CD4-positive, alpha-beta T cell (primary cell): ENCODE measurements around the gene ABCC6. TPM values are rescaled to one million over a fixed set of nuclear protein-coding genes. Genes with fewer than 3 reads are reported as not detected.
A peak's percentile ranks its signal among the peaks of the same experiment; 100 is the strongest.

ENCODE experiments used
- ATAC-seq: fragments of 200-7000 bp; cut with Tn5 transposase; one replicate; pipeline ENCODE4 v1.10.0; 2022; ENCODE audit warnings: mild to moderate bottlenecking; ENCODE audit not compliant: poor library complexity
- CTCF ChIA-PET: fragments of 350-600 bp; sonication (Branson Sonifier 250); formaldehyde crosslinking; loops from one replicate; lab custom pipeline; 2021; ENCODE audit warnings: antibody characterized with exemption, inconsistent platforms; lab: Charles Lee
- POLR2A ChIA-PET: fragments of 350-600 bp; sonication (Branson Sonifier 250); formaldehyde crosslinking; loops from one replicate; lab custom pipeline; 2021; ENCODE audit warnings: antibody characterized with exemption, inconsistent platforms; lab: Charles Lee
- DNase-seq, 14 experiments: peaks; one replicate each; pipeline ENCODE4 v3.0.0-alpha.2; 2013 to 2020; ENCODE audit warnings: mixed read lengths in 2 of 14
- H3K27ac ChIP-seq, 2 donors: one replicate each; pipeline versions ENCODE4 v1.5.1 to v1.7.0; 2013; ENCODE audit warnings: low read length in 2 of 2, low read depth in 1 of 2, mild to moderate bottlenecking in 1 of 2
- H3K27me3 ChIP-seq, 2 experiments: 1 replicate in 1 of 2; 2 replicates in 1 of 2; pipeline versions ENCODE4 v1.6.1 to v1.7.0; 2013; ENCODE audit warnings: low read length in 2 of 2, control low read depth in 1 of 2, mild to moderate bottlenecking in 1 of 2, moderate library complexity in 1 of 2; ENCODE audit not compliant: insufficient read depth in 2 of 2, control insufficient read depth in 1 of 2
- H3K36me3 ChIP-seq: one replicate; pipeline ENCODE4 v1.6.1; 2013; ENCODE audit warnings: low read length, control low read depth; ENCODE audit not compliant: insufficient read depth
- H3K4me1 ChIP-seq: one replicate; pipeline ENCODE4 v1.6.1; 2013; ENCODE audit warnings: low read length, control low read depth; ENCODE audit not compliant: insufficient read depth
- H3K4me3 ChIP-seq: one replicate; pipeline ENCODE4 v1.5.1; 2013; ENCODE audit warnings: mild to moderate bottlenecking, low read length, moderate library complexity
- H3K9me3 ChIP-seq, 2 experiments: 1 replicate in 1 of 2; 2 replicates in 1 of 2; pipeline versions ENCODE4 v1.6.1 to v1.7.0; 2013; ENCODE audit warnings: low read length in 2 of 2, mild to moderate bottlenecking in 2 of 2, control low read depth in 1 of 2, moderate library complexity in 1 of 2; ENCODE audit not compliant: control insufficient read depth in 1 of 2, insufficient read depth in 1 of 2
- H3K27ac Mint-ChIP-seq: one replicate; pipeline ENCODE4 v1.8.0; 2020; ENCODE audit warnings: mixed read lengths
- H3K27me3 Mint-ChIP-seq: one replicate; pipeline ENCODE4 v1.8.0; 2021; ENCODE audit warnings: mixed read lengths
- H3K36me3 Mint-ChIP-seq: one replicate; pipeline ENCODE4 v1.8.0; 2021; ENCODE audit warnings: low read depth, mixed read lengths
- H3K4me1 Mint-ChIP-seq: one replicate; pipeline ENCODE4 v1.8.0; 2021; ENCODE audit warnings: low read depth, mixed read lengths
- H3K4me3 Mint-ChIP-seq: one replicate; pipeline ENCODE4 v1.8.0; 2020; ENCODE audit warnings: mild to moderate bottlenecking, mixed read lengths
- H3K9me3 Mint-ChIP-seq: one replicate; pipeline ENCODE4 v1.8.0; 2020; ENCODE audit warnings: mixed read lengths
- intact Hi-C, 2 experiments: fragments of 100-400 bp; cut with DNase I in 1 of 2; cut with micrococcal nuclease in 1 of 2; formaldehyde crosslinking; loops; one replicate each; pipeline versions ENCODE4 v1.15.1 to v1.9.0; 2023 to 2025; cut with DNase I, micrococcal nuclease
- total RNA-seq, 174 experiments: library from RNA in 2 of 174; stranded (reverse) in 2 of 174; gene quantifications; one replicate each; pipeline ENCODE4 v1.2.3 and lab custom pipeline; 2021 to 2026
- TF ChIP-seq, protein P1 (sequence below): fragments of 200-600 bp; IDR thresholded peaks from one replicate; pipeline ENCODE4 v1.8.0; 2022; ENCODE audit warnings: antibody characterized with exemption, mild to moderate bottlenecking

ABCC6 gene
- total RNA-seq, 2 experiments from 2014 or later: not detected

- H3K27me3 ChIP-seq: no peaks in the 10 kb centered on the region
- peaks cover 55% of the 10 kb centered on the region for H3K36me3 Mint-ChIP-seq
- H3K4me1 Mint-ChIP-seq: no peaks in the 10 kb centered on the region
- no peak overlapping the region for H3K4me3 ChIP-seq
- H3K36me3 ChIP-seq: peaks cover 54% of the 10 kb centered on the region
- TF ChIP-seq, protein P1, sequence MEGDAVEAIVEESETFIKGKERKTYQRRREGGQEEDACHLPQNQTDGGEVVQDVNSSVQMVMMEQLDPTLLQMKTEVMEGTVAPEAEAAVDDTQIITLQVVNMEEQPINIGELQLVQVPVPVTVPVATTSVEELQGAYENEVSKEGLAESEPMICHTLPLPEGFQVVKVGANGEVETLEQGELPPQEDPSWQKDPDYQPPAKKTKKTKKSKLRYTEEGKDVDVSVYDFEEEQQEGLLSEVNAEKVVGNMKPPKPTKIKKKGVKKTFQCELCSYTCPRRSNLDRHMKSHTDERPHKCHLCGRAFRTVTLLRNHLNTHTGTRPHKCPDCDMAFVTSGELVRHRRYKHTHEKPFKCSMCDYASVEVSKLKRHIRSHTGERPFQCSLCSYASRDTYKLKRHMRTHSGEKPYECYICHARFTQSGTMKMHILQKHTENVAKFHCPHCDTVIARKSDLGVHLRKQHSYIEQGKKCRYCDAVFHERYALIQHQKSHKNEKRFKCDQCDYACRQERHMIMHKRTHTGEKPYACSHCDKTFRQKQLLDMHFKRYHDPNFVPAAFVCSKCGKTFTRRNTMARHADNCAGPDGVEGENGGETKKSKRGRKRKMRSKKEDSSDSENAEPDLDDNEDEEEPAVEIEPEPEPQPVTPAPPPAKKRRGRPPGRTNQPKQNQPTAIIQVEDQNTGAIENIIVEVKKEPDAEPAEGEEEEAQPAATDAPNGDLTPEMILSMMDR: no peak
- DNase-seq (no peak), ATAC-seq (no peak)
- H3K27ac Mint-ChIP-seq: no peak overlapping the region
- POLR2A ChIA-PET: no interaction called here
- no peaks in the 10 kb centered on the region for H3K9me3 Mint-ChIP-seq
- intact Hi-C loops: no loop called here
- H3K27ac ChIP-seq: no peak overlapping the region
- no peak overlapping the region for H3K4me3 Mint-ChIP-seq
- no peaks in the 10 kb centered on the region for H3K27me3 Mint-ChIP-seq
- H3K9me3 ChIP-seq: no peaks in the 10 kb centered on the region
- H3K4me1 ChIP-seq: no peaks in the 10 kb centered on the region
- CTCF ChIA-PET: no interaction called here
Observed at GRCh38 chr16:16143931-16144330, 79.4 kb downstream of the ABCC6 start.

- H3K9me3 Mint-ChIP-seq: no peaks in the 10 kb centered on the region
- H3K4me3 Mint-ChIP-seq: no peak overlapping the region
- Histone ChIP-seq H3K36me3 (peaks cover 62% of the 10 kb centered on the region), H3K4me3 (no peak overlapping the region), H3K27me3 (no peaks in the 10 kb centered on the region), H3K4me1 (no peaks in the 10 kb centered on the region), H3K9me3 (no peaks in the 10 kb centered on the region), H3K27ac (no peak overlapping the region)
- no peak for DNase-seq
- H3K27me3 Mint-ChIP-seq: no peaks in the 10 kb centered on the region
- no peaks in the 10 kb centered on the region for H3K4me1 Mint-ChIP-seq
- POLR2A ChIA-PET: no interaction called here
- no peak overlapping the region for H3K27ac Mint-ChIP-seq
- TF ChIP-seq, protein P1: peak; percentile 8
- H3K36me3 Mint-ChIP-seq: peaks cover 62% of the 10 kb centered on the region
- CTCF ChIA-PET: no interaction called here
- no peak for ATAC-seq
- intact Hi-C loops: no loop called here
Observed at GRCh38 chr16:16143038-16143763, 80.1 kb downstream of the ABCC6 start.

GRCh38 chr16:16141784-16142396, 81.4 kb downstream of the ABCC6 start:
- Histone ChIP-seq H3K27ac (no peak overlapping the region), H3K27me3 (no peaks in the 10 kb centered on the region), H3K36me3 (peaks cover 75% of the 10 kb centered on the region), H3K4me1 (no peaks in the 10 kb centered on the region), H3K4me3 (no peak overlapping the region), H3K9me3 (no peaks in the 10 kb centered on the region)
- no peaks in the 10 kb centered on the region for H3K9me3 Mint-ChIP-seq
- ChIA-PET POLR2A (no interaction called here), CTCF (no interaction called here)
- intact Hi-C loops: no loop called here
- TF ChIP-seq, protein P1: no peak
- no peak for ATAC-seq
- H3K4me3 Mint-ChIP-seq: no peak overlapping the region
- H3K27ac Mint-ChIP-seq: no peak overlapping the region
- no peak for DNase-seq
- H3K4me1 Mint-ChIP-seq: no peaks in the 10 kb centered on the region
- peaks cover 75% of the 10 kb centered on the region for H3K36me3 Mint-ChIP-seq
- no peaks in the 10 kb centered on the region for H3K27me3 Mint-ChIP-seq
